ENCODE results near the gene GPR32.

The GPR32 gene

GRCh38 chr19:50790922-50791467, 20.7 kb downstream of the GPR32 start (continued):
- peak; percentile 15; the same call in 1 of the 2 replicates for TF ChIP-seq ZNF664 (tag by site-specific recombination; IDR thresholded peaks at IDR 0.05)
- TF ChIP-seq, protein P1, sequence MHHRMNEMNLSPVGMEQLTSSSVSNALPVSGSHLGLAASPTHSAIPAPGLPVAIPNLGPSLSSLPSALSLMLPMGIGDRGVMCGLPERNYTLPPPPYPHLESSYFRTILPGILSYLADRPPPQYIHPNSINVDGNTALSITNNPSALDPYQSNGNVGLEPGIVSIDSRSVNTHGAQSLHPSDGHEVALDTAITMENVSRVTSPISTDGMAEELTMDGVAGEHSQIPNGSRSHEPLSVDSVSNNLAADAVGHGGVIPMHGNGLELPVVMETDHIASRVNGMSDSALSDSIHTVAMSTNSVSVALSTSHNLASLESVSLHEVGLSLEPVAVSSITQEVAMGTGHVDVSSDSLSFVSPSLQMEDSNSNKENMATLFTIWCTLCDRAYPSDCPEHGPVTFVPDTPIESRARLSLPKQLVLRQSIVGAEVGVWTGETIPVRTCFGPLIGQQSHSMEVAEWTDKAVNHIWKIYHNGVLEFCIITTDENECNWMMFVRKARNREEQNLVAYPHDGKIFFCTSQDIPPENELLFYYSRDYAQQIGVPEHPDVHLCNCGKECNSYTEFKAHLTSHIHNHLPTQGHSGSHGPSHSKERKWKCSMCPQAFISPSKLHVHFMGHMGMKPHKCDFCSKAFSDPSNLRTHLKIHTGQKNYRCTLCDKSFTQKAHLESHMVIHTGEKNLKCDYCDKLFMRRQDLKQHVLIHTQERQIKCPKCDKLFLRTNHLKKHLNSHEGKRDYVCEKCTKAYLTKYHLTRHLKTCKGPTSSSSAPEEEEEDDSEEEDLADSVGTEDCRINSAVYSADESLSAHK (tag by site-specific recombination; IDR thresholded peaks at IDR 0.05), result no peak
- TF ChIP-seq ZNF19 (tag by site-specific recombination; IDR thresholded peaks at IDR 0.05; ENCODE audit: low read depth), result no peak
- no peak for TF ChIP-seq AEBP2 (tag by site-specific recombination; IDR thresholded peaks at IDR 0.05; ENCODE audit: borderline replicate concordance)
- TF ChIP-seq, protein P2, sequence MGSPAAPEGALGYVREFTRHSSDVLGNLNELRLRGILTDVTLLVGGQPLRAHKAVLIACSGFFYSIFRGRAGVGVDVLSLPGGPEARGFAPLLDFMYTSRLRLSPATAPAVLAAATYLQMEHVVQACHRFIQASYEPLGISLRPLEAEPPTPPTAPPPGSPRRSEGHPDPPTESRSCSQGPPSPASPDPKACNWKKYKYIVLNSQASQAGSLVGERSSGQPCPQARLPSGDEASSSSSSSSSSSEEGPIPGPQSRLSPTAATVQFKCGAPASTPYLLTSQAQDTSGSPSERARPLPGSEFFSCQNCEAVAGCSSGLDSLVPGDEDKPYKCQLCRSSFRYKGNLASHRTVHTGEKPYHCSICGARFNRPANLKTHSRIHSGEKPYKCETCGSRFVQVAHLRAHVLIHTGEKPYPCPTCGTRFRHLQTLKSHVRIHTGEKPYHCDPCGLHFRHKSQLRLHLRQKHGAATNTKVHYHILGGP (tag by site-specific recombination; IDR thresholded peaks at IDR 0.05), result no peak
- TF ChIP-seq, protein P3, sequence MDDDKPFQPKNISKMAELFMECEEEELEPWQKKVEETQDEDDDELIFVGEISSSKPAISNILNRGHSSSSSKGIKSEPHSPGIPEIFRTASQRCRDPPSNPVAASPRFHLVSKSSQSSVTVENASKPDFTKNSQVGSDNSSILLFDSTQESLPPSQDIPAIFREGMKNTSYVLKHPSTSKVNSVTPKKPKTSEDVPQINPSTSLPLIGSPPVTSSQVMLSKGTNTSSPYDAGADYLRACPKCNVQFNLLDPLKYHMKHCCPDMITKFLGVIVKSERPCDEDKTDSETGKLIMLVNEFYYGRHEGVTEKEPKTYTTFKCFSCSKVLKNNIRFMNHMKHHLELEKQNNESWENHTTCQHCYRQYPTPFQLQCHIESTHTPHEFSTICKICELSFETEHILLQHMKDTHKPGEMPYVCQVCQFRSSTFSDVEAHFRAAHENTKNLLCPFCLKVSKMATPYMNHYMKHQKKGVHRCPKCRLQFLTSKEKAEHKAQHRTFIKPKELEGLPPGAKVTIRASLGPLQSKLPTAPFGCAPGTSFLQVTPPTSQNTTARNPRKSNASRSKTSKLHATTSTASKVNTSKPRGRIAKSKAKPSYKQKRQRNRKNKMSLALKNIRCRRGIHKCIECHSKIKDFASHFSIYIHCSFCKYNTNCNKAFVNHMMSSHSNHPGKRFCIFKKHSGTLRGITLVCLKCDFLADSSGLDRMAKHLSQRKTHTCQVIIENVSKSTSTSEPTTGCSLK (tag by site-specific recombination; IDR thresholded peaks at IDR 0.05), result no peak
- TF ChIP-seq INSM2 (tag by site-specific recombination; IDR thresholded peaks at IDR 0.05), result no peak
- TF ChIP-seq ZNF792 (tag by site-specific recombination; IDR thresholded peaks at IDR 0.05), result no peak
- TF ChIP-seq ATF2 (tag by site-specific recombination; IDR thresholded peaks at IDR 0.05; ENCODE audit: low read depth), result no peak
- TF ChIP-seq KLF8 (tag by site-specific recombination; IDR thresholded peaks at IDR 0.05), result peak; percentile 27; the same call in 1 of the 2 replicates
- TF ChIP-seq MEIS1 (CRISPR knock-in tag; IDR thresholded peaks at IDR 0.05; ENCODE audit: borderline replicate concordance), result no peak
- TF ChIP-seq ZSCAN16 (tag by site-specific recombination; IDR thresholded peaks at IDR 0.05), result 0 out of 2 replicates have a peak, but pooled peaks have one; percentile 8
- TF ChIP-seq ZNF221 (tag by site-specific recombination; IDR thresholded peaks at IDR 0.05; ENCODE audit: borderline replicate concordance), result no peak
- TF ChIP-seq ZNF335 (tag by site-specific recombination; conservative IDR thresholded peaks at IDR 0.05), result no peak
- 0 out of 2 replicates have a peak, but pooled peaks have one; percentile 28 for TF ChIP-seq ZEB2 (tag by site-specific recombination; IDR thresholded peaks at IDR 0.05)
- TF ChIP-seq ZNF654 (tag by site-specific recombination; IDR thresholded peaks at IDR 0.05; ENCODE audit: low read depth), result no peak
- no peak for TF ChIP-seq TRIM28 (IDR thresholded peaks at IDR 0.05; ENCODE audit: borderline replicate concordance, low read length)
- no peak for TF ChIP-seq ZBTB26 (tag by site-specific recombination; optimal IDR thresholded peaks at IDR 0.05)
- TF ChIP-seq ZNF416 (tag by site-specific recombination; IDR thresholded peaks at IDR 0.05), result no peak
- TF ChIP-seq OSR2 (tag by site-specific recombination; IDR thresholded peaks at IDR 0.05), result no peak
- TF ChIP-seq, protein P4, sequence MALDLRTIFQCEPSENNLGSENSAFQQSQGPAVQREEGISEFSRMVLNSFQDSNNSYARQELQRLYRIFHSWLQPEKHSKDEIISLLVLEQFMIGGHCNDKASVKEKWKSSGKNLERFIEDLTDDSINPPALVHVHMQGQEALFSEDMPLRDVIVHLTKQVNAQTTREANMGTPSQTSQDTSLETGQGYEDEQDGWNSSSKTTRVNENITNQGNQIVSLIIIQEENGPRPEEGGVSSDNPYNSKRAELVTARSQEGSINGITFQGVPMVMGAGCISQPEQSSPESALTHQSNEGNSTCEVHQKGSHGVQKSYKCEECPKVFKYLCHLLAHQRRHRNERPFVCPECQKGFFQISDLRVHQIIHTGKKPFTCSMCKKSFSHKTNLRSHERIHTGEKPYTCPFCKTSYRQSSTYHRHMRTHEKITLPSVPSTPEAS (tag by site-specific recombination; IDR thresholded peaks at IDR 0.05), result peak; percentile 39; the same call in 1 of the 2 replicates
- no peak for TF ChIP-seq ZNF561 (tag by site-specific recombination; IDR thresholded peaks at IDR 0.05; ENCODE audit: borderline replicate concordance)
